ENCODE measurements around the gene ARRB2. TPM values are rescaled to one million over a fixed set of nuclear protein-coding genes. Genes with fewer than 3 reads are reported as not detected.
A peak's percentile ranks its signal among the peaks of the same experiment; 100 is the strongest.

The ARRB2 gene
- total and polyA plus RNA-seq, 2 of the 13 experiments (the other 11 are each of a cell fraction or from before 2014, with no cell fraction given) = 21.5 to 49.2 TPM

DNA sequence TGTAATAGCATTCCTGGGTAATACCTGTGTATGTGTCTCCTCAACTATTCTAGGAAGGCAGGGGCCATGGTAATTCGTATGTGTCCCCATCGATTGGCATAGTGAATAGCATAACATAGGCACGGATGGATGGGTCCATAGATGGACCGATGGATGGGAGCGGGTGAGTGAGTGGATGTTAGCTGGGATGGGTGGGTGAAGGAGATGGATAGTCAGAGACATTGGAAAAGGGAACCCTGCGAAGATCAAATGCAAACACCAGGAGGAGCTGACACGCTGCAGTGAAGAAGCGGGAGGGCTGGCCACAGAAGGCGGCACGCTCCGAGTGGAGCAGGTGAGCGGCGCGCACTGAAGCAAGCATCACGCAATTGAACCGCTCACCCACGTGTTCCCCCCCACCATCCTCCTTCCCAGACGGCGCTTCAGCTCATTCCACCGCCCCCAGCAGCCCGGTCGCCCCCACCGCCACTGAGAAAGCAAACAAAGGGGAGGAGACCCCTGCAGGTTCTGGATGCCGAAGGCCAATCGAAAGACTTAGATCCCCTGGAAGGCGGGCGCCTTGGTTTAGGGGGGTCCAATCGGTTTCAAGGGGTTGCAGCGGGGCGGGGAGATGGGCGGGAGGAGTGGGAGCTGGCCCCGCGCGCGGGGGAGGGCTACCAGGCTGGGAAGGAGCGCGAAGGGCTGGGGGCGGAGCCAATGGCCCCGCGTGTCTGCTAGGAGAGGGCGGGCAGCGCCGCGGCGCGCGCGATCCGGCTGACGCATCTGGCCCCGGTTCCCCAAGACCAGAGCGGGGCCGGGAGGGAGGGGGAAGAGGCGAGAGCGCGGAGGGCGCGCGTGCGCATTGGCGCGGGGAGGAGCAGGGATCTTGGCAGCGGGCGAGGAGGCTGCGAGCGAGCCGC is at the start of gene ARRB2 (continued):
- TF ChIP-seq, protein P1, sequence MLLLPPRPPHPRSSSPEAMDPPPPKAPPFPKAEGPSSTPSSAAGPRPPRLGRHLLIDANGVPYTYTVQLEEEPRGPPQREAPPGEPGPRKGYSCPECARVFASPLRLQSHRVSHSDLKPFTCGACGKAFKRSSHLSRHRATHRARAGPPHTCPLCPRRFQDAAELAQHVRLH (CRISPR knock-in tag; IDR thresholded peaks at IDR 0.05; ENCODE audit: borderline replicate concordance, low read depth) = peak; percentile 72; the same call in 1 of the 2 replicates
- TF ChIP-seq ZNF367 (CRISPR knock-in tag; IDR thresholded peaks at IDR 0.05; ENCODE audit: borderline replicate concordance) (no peak), ZNF841 (CRISPR knock-in tag; IDR thresholded peaks at IDR 0.05; ENCODE audit: borderline replicate concordance) (no peak), NFKBIZ (CRISPR knock-in tag; IDR thresholded peaks at IDR 0.05) (no peak), ZNF441 (CRISPR knock-in tag; IDR thresholded peaks at IDR 0.05; ENCODE audit: borderline replicate concordance) (no peak), SPEN (CRISPR knock-in tag; IDR thresholded peaks at IDR 0.05; ENCODE audit: low read depth) (peak; percentile 78; the same call in 1 of the 2 replicates), ZNF615 (CRISPR knock-in tag; IDR thresholded peaks at IDR 0.05; ENCODE audit: borderline replicate concordance) (no peak), RXRB (CRISPR knock-in tag; IDR thresholded peaks at IDR 0.05; ENCODE audit: borderline replicate concordance) (no peak), JARID2 (CRISPR knock-in tag; IDR thresholded peaks at IDR 0.05; ENCODE audit: insufficient replicate concordance) (no peak), ZSCAN12 (CRISPR knock-in tag; IDR thresholded peaks at IDR 0.05) (no peak), PRMT3 (CRISPR knock-in tag; IDR thresholded peaks at IDR 0.05; ENCODE audit: borderline replicate concordance, low read depth) (no peak), SAFB2 (CRISPR knock-in tag; IDR thresholded peaks at IDR 0.05; ENCODE audit: borderline replicate concordance, low read depth) (peak; percentile 42; the same call in 1 of the 2 replicates), ZBTB3 (CRISPR knock-in tag; IDR thresholded peaks at IDR 0.05; ENCODE audit: borderline replicate concordance, low read depth) (no peak), SKI (IDR thresholded peaks at IDR 0.05; ENCODE audit: partially characterized antibody) (peak; percentile 14), ZZZ3 (CRISPR knock-in tag; IDR thresholded peaks at IDR 0.05; ENCODE audit: borderline replicate concordance) (no peak), ATAD3A (CRISPR knock-in tag; IDR thresholded peaks at IDR 0.05) (no peak), ZBTB7A (CRISPR knock-in tag; IDR thresholded peaks at IDR 0.05) (no peak), SETDB1 (CRISPR knock-in tag; IDR thresholded peaks at IDR 0.05; ENCODE audit: borderline replicate concordance) (no peak)
- TF ChIP-seq, protein P2, sequence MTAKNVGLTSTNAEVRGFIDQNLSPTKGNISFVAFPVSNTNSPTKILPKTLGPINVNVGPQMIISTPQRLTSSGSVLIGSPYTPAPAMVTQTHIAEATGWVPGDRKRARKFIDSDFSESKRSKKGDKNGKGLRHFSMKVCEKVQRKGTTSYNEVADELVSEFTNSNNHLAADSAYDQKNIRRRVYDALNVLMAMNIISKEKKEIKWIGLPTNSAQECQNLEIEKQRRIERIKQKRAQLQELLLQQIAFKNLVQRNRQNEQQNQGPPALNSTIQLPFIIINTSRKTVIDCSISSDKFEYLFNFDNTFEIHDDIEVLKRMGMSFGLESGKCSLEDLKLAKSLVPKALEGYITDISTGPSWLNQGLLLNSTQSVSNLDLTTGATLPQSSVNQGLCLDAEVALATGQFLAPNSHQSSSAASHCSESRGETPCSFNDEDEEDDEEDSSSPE (CRISPR knock-in tag; IDR thresholded peaks at IDR 0.05) = peak; percentile 68
- TF ChIP-seq, protein P3, sequence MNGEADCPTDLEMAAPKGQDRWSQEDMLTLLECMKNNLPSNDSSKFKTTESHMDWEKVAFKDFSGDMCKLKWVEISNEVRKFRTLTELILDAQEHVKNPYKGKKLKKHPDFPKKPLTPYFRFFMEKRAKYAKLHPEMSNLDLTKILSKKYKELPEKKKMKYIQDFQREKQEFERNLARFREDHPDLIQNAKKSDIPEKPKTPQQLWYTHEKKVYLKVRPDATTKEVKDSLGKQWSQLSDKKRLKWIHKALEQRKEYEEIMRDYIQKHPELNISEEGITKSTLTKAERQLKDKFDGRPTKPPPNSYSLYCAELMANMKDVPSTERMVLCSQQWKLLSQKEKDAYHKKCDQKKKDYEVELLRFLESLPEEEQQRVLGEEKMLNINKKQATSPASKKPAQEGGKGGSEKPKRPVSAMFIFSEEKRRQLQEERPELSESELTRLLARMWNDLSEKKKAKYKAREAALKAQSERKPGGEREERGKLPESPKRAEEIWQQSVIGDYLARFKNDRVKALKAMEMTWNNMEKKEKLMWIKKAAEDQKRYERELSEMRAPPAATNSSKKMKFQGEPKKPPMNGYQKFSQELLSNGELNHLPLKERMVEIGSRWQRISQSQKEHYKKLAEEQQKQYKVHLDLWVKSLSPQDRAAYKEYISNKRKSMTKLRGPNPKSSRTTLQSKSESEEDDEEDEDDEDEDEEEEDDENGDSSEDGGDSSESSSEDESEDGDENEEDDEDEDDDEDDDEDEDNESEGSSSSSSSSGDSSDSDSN (CRISPR knock-in tag; IDR thresholded peaks at IDR 0.05) = peak; percentile 46
- TF ChIP-seq, protein P4, sequence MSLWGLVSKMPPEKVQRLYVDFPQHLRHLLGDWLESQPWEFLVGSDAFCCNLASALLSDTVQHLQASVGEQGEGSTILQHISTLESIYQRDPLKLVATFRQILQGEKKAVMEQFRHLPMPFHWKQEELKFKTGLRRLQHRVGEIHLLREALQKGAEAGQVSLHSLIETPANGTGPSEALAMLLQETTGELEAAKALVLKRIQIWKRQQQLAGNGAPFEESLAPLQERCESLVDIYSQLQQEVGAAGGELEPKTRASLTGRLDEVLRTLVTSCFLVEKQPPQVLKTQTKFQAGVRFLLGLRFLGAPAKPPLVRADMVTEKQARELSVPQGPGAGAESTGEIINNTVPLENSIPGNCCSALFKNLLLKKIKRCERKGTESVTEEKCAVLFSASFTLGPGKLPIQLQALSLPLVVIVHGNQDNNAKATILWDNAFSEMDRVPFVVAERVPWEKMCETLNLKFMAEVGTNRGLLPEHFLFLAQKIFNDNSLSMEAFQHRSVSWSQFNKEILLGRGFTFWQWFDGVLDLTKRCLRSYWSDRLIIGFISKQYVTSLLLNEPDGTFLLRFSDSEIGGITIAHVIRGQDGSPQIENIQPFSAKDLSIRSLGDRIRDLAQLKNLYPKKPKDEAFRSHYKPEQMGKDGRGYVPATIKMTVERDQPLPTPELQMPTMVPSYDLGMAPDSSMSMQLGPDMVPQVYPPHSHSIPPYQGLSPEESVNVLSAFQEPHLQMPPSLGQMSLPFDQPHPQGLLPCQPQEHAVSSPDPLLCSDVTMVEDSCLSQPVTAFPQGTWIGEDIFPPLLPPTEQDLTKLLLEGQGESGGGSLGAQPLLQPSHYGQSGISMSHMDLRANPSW (CRISPR knock-in tag; IDR thresholded peaks at IDR 0.05; ENCODE audit: borderline replicate concordance) = peak; percentile 40; the same call in 1 of the 2 replicates

Measured in HepG2 (cell line).